Measurements from ENCODE around the gene SYNC. TPM values are rescaled to one million over a fixed set of nuclear protein-coding genes. Genes with fewer than 3 reads are reported as not detected.

The SYNC gene
- total and polyA plus RNA-seq, 9 of the 15 experiments (the other 6 are each of a cell fraction or from before 2014, with no cell fraction given), result 0.49 to 1.1 (median 0.87) TPM

DNA sequence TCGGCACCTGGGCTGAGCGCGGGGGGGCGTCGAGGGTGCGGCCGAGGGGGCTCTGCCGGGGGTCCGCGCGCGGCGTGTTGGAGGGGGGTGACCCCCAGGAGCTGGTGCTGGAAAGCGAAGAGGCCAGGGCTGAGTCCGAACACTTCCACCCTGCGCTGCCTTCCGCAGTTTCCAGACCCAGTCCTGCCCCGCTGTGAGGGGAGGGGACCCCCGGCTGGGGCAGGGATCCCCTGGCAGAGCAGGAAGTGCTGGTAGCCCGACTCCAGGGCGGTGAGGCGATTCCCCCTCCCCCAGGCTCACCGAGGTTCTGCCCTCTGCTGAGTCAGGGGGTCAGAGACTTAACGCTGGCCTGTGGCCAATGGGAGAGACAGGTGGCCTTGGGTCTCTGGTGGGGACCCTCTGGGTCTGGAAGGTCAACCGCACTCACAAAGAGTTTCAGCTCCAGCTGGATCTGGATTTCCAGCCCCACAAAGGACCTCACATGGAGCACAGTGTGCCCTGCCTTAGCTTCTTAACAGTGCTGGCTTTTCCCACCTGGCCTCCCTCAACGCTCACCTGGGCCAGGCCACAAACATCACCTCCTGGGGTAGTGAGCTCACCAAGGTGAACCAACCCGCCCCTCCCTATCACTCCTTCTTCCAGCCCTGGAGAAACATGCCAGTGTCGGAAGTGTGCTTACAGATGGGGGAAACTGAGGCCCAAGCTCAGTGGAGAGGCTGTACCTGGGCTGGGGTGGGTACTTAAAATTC is 39.8 kb upstream of the SYNC start (continued):
- TF ChIP-seq REST (IDR thresholded peaks at IDR 0.05; ENCODE audit: borderline replicate concordance) (no peak), REST (CRISPR knock-in tag; IDR thresholded peaks at IDR 0.05; ENCODE audit: low read depth) (no peak), SMARCC2 (IDR thresholded peaks at IDR 0.05; ENCODE audit: low read depth) (no peak), GTF2F1 (IDR thresholded peaks at IDR 0.05; ENCODE audit: low read depth, low read length) (no peak), ZNF445 (CRISPR knock-in tag; IDR thresholded peaks at IDR 0.05; ENCODE audit: low read depth) (no peak), RB1 (IDR thresholded peaks at IDR 0.05; ENCODE audit: low read depth) (no peak), SMARCA4 (IDR thresholded peaks at IDR 0.05) (no peak), KAT7 (CRISPR knock-in tag; IDR thresholded peaks at IDR 0.05; ENCODE audit: borderline replicate concordance) (0 out of 2 replicates have a peak, but pooled peaks have one; percentile 0), BCOR (IDR thresholded peaks at IDR 0.05) (peak; percentile 55; the same call in 1 of the 2 replicates), ZNF644 (tag; IDR thresholded peaks at IDR 0.05; ENCODE audit: low read depth) (no peak), MED1 (CRISPR knock-in tag; IDR thresholded peaks at IDR 0.05; ENCODE audit: borderline replicate concordance) (peak; percentile 74; the same call in 1 of the 2 replicates), ELF2 (CRISPR knock-in tag; IDR thresholded peaks at IDR 0.05) (0 out of 2 replicates have a peak, but pooled peaks have one; percentile 30)
- TF ChIP-seq, protein P1, sequence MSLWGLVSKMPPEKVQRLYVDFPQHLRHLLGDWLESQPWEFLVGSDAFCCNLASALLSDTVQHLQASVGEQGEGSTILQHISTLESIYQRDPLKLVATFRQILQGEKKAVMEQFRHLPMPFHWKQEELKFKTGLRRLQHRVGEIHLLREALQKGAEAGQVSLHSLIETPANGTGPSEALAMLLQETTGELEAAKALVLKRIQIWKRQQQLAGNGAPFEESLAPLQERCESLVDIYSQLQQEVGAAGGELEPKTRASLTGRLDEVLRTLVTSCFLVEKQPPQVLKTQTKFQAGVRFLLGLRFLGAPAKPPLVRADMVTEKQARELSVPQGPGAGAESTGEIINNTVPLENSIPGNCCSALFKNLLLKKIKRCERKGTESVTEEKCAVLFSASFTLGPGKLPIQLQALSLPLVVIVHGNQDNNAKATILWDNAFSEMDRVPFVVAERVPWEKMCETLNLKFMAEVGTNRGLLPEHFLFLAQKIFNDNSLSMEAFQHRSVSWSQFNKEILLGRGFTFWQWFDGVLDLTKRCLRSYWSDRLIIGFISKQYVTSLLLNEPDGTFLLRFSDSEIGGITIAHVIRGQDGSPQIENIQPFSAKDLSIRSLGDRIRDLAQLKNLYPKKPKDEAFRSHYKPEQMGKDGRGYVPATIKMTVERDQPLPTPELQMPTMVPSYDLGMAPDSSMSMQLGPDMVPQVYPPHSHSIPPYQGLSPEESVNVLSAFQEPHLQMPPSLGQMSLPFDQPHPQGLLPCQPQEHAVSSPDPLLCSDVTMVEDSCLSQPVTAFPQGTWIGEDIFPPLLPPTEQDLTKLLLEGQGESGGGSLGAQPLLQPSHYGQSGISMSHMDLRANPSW (CRISPR knock-in tag; IDR thresholded peaks at IDR 0.05), result no peak

Measured in K562 (cell line).